GM12873 (cell line): ENCODE data around the gene ITGBL1.

Experiments used
- CTCF ChIP-seq: IDR thresholded peaks from 2 replicates; pipeline ENCODE4 v1.5.1; 2012; ENCODE audit warnings: low read depth, mild to moderate bottlenecking, moderate library complexity, low read length, control low read depth; ENCODE audit not compliant: insufficient read depth; ENCODE audit errors: missing control alignments

Gene ITGBL1

GRCh38 chr13:101727118-101727517 lies 274.6 kb downstream of the ITGBL1 start:
- no peak for TF ChIP-seq CTCF

- no peak for TF ChIP-seq CTCF
These were observed 275.5 kb downstream of the ITGBL1 start for GRCh38 chr13:101728021-101728420.

GRCh38 chr13:101728615-101729014 lies 276.1 kb downstream of the ITGBL1 start:
- no peak for TF ChIP-seq CTCF

- no peak for TF ChIP-seq CTCF
These were observed 278.0 kb downstream of the ITGBL1 start for GRCh38 chr13:101730420-101731000.

- TF ChIP-seq CTCF: no peak
These were observed 284.1 kb downstream of the ITGBL1 start for GRCh38 chr13:101736566-101736965.

GRCh38 chr13:101738336-101738735 lies 285.9 kb downstream of the ITGBL1 start:
- no peak for TF ChIP-seq CTCF

GRCh38 chr13:101739382-101740178 lies 287.1 kb downstream of the ITGBL1 start:
- no peak for TF ChIP-seq CTCF
